Rectal smooth muscle tissue (tissue), 1 donor: ENCODE data around the gene SEMA4A.

Experiments used
- H3K27ac ChIP-seq: one replicate; pipeline ENCODE4 v1.7.0; 2013; ENCODE audit warnings: low read depth, low read length, inconsistent platforms
- H3K27me3 ChIP-seq: one replicate; pipeline ENCODE4 v1.7.0; 2013; ENCODE audit warnings: low read length; ENCODE audit not compliant: control insufficient read depth, insufficient read depth
- H3K36me3 ChIP-seq: one replicate; pipeline ENCODE4 v1.7.0; 2013; ENCODE audit warnings: low read length; ENCODE audit not compliant: control insufficient read depth, insufficient read depth
- H3K4me1 ChIP-seq: one replicate; pipeline ENCODE4 v1.7.0; 2013; ENCODE audit warnings: low read length; ENCODE audit not compliant: control insufficient read depth, insufficient read depth
- H3K4me3 ChIP-seq: one replicate; pipeline ENCODE4 v1.7.0; 2013; ENCODE audit warnings: low read length
- H3K9ac ChIP-seq: one replicate; pipeline ENCODE4 v1.7.0; 2013; ENCODE audit warnings: low read length

Gene SEMA4A

GRCh38 chr1:156153362-156153761 lies at the start of gene SEMA4A:
TSS of gene SEMA4A (plus strand) at chr1:156153585. CDS start at chr1:156154579, 994 bp downstream.
- Histone ChIP-seq H3K4me3 (no peak within 1 kb of the TSS), H3K9ac (no peak within 1 kb of the TSS), H3K27ac (no peak within 1 kb of the TSS), H3K36me3 (no peaks in the 10 kb centered on the region), H3K4me1 (no peaks in the 10 kb centered on the region), H3K27me3 (peaks cover 3% of the 10 kb centered on the region)

GRCh38 chr1:156104065-156104810 lies 49.1 kb upstream of the SEMA4A start:
- peaks cover 46% of the 10 kb centered on the region for H3K4me1 ChIP-seq
- no peaks in the 10 kb centered on the region for H3K27me3 ChIP-seq
- H3K27ac ChIP-seq, result peak overlapping the region; percentile 99

GRCh38 chr1:156104861-156105832 lies 48.2 kb upstream of the SEMA4A start:
- Histone ChIP-seq H3K27ac (peak overlapping the region; percentile 99), H3K27me3 (no peaks in the 10 kb centered on the region), H3K4me3 (peak overlapping the region; percentile 68), H3K4me1 (peaks cover 46% of the 10 kb centered on the region), H3K36me3 (no peaks in the 10 kb centered on the region), H3K9ac (no peak overlapping the region)

More at GRCh38 chr1:156104065-156104810, 49.1 kb upstream of the SEMA4A start:
- Histone ChIP-seq H3K36me3 (no peaks in the 10 kb centered on the region), H3K9ac (peak overlapping the region; percentile 29), H3K4me3 (peak overlapping the region; percentile 17)

- Histone ChIP-seq H3K9ac (peak overlapping the region; percentile 32), H3K36me3 (no peaks in the 10 kb centered on the region), H3K27me3 (no peaks in the 10 kb centered on the region), H3K4me3 (peak overlapping the region; percentile 49), H3K4me1 (peaks cover 44% of the 10 kb centered on the region), H3K27ac (peak overlapping the region; percentile 95)
These were observed 46.5 kb upstream of the SEMA4A start for GRCh38 chr1:156106624-156107488.

GRCh38 chr1:156108057-156108456 lies 45.3 kb upstream of the SEMA4A start:
- Histone ChIP-seq H3K4me1 (peaks cover 35% of the 10 kb centered on the region), H3K4me3 (no peak overlapping the region), H3K36me3 (no peaks in the 10 kb centered on the region), H3K27me3 (no peaks in the 10 kb centered on the region), H3K27ac (no peak overlapping the region), H3K9ac (no peak overlapping the region)

GRCh38 chr1:156108664-156109241 lies 44.6 kb upstream of the SEMA4A start:
- no peak overlapping the region for H3K9ac ChIP-seq
- peaks cover 32% of the 10 kb centered on the region for H3K4me1 ChIP-seq
- no peaks in the 10 kb centered on the region for H3K27me3 ChIP-seq
- H3K27ac ChIP-seq, result no peak overlapping the region
- no peaks in the 10 kb centered on the region for H3K36me3 ChIP-seq
- no peak overlapping the region for H3K4me3 ChIP-seq

GRCh38 chr1:156110252-156110651 lies 43.1 kb upstream of the SEMA4A start:
- Histone ChIP-seq H3K4me3 (no peak overlapping the region), H3K27me3 (peaks cover 2% of the 10 kb centered on the region), H3K9ac (no peak overlapping the region), H3K36me3 (peaks cover 3% of the 10 kb centered on the region), H3K4me1 (peaks cover 23% of the 10 kb centered on the region), H3K27ac (no peak overlapping the region)

GRCh38 chr1:156111355-156111962 lies 41.9 kb upstream of the SEMA4A start:
- peaks cover 3% of the 10 kb centered on the region for H3K36me3 ChIP-seq
- H3K4me1 ChIP-seq, result peaks cover 15% of the 10 kb centered on the region
- no peak overlapping the region for H3K9ac ChIP-seq
- no peak overlapping the region for H3K4me3 ChIP-seq
- H3K27me3 ChIP-seq, result peaks cover 2% of the 10 kb centered on the region
- H3K27ac ChIP-seq, result no peak overlapping the region

GRCh38 chr1:156112276-156113137 lies 40.9 kb upstream of the SEMA4A start:
- H3K4me3 ChIP-seq, result no peak overlapping the region
- H3K36me3 ChIP-seq, result peaks cover 3% of the 10 kb centered on the region
- H3K9ac ChIP-seq, result no peak overlapping the region
- H3K27ac ChIP-seq, result peak overlapping the region; percentile 38
- H3K27me3 ChIP-seq, result peaks cover 2% of the 10 kb centered on the region
- peaks cover 12% of the 10 kb centered on the region for H3K4me1 ChIP-seq

- Histone ChIP-seq H3K4me3 (peak overlapping the region; percentile 17), H3K36me3 (peaks cover 3% of the 10 kb centered on the region), H3K27me3 (peaks cover 2% of the 10 kb centered on the region), H3K27ac (peak overlapping the region; percentile 100), H3K9ac (no peak overlapping the region), H3K4me1 (peaks cover 15% of the 10 kb centered on the region)
These were observed 40.0 kb upstream of the SEMA4A start for GRCh38 chr1:156113282-156113950.
